ENCODE results near the gene COG7.

Gene COG7

GRCh38 chr16:23469814-23470213, 16.8 kb upstream of the COG7 start:
- H4K20me1 ChIP-seq (ENCODE audit: insufficient read depth, low read length, poor library complexity, severe bottlenecking): no peaks in the 10 kb centered on the region
- H3K9me2 ChIP-seq (replicated peaks; ENCODE audit: low read depth, low read length): no peaks in the 10 kb centered on the region
- no peaks in the 10 kb centered on the region for H3K4me1 ChIP-seq (ENCODE audit: insufficient read depth, low read length, poor library complexity, severe bottlenecking)
- TF ChIP-seq CTCF (conservative IDR thresholded peaks at IDR 0.05; ENCODE audit: low read length) (no peak), EZH2phosphoT487 (IDR thresholded peaks at IDR 0.05; ENCODE audit: borderline replicate concordance) (no peak)
- H3K9me3 ChIP-seq (ENCODE audit: insufficient read depth, low read depth, low read length): no peaks in the 10 kb centered on the region
- H3K36me3 ChIP-seq (ENCODE audit: insufficient read depth, low read length): no peaks in the 10 kb centered on the region
- H3K4me3 ChIP-seq (ENCODE audit: low read length, poor library complexity, severe bottlenecking): no peak overlapping the region
- no peaks in the 10 kb centered on the region for H3K27me3 ChIP-seq (ENCODE audit: insufficient read depth, low read length, poor library complexity, severe bottlenecking)
- no peaks in the 10 kb centered on the region for H3K79me2 ChIP-seq (ENCODE audit: insufficient read depth, low read length)
- no peaks in the 10 kb centered on the region for H3F3A ChIP-seq (ENCODE audit: low read depth)
- no peak overlapping the region for H3K9ac ChIP-seq (ENCODE audit: low read depth, low read length, poor library complexity, severe bottlenecking)
- no peak overlapping the region for H2AFZ ChIP-seq (ENCODE audit: low read length)
- no peak overlapping the region for H3K4me2 ChIP-seq (ENCODE audit: low read depth, low read length, poor library complexity, severe bottlenecking)

- no peak for TF ChIP-seq EZH2phosphoT487 (IDR thresholded peaks at IDR 0.05; ENCODE audit: borderline replicate concordance)
- no peak for TF ChIP-seq CTCF (conservative IDR thresholded peaks at IDR 0.05; ENCODE audit: low read length)
- H3K36me3 ChIP-seq (ENCODE audit: insufficient read depth, low read length): no peaks in the 10 kb centered on the region
- no peak overlapping the region for H3K4me2 ChIP-seq (ENCODE audit: low read depth, low read length, poor library complexity, severe bottlenecking)
- H3K9ac ChIP-seq (ENCODE audit: low read depth, low read length, poor library complexity, severe bottlenecking): no peak overlapping the region
- H2AFZ ChIP-seq (ENCODE audit: low read length): no peak overlapping the region
- H3K9me2 ChIP-seq (replicated peaks; ENCODE audit: low read depth, low read length): no peaks in the 10 kb centered on the region
- H3K4me3 ChIP-seq (ENCODE audit: low read length, poor library complexity, severe bottlenecking): no peak overlapping the region
- H3F3A ChIP-seq (ENCODE audit: low read depth): no peaks in the 10 kb centered on the region
- no peaks in the 10 kb centered on the region for H3K4me1 ChIP-seq (ENCODE audit: insufficient read depth, low read length, poor library complexity, severe bottlenecking)
- no peaks in the 10 kb centered on the region for H3K9me3 ChIP-seq (ENCODE audit: insufficient read depth, low read depth, low read length)
- H3K27me3 ChIP-seq (ENCODE audit: insufficient read depth, low read length, poor library complexity, severe bottlenecking): no peaks in the 10 kb centered on the region
- no peaks in the 10 kb centered on the region for H4K20me1 ChIP-seq (ENCODE audit: insufficient read depth, low read length, poor library complexity, severe bottlenecking)
- H3K79me2 ChIP-seq (ENCODE audit: insufficient read depth, low read length): no peaks in the 10 kb centered on the region
Measured at GRCh38 chr16:23466162-23466885, 13.3 kb upstream of the COG7 start.

DNA sequence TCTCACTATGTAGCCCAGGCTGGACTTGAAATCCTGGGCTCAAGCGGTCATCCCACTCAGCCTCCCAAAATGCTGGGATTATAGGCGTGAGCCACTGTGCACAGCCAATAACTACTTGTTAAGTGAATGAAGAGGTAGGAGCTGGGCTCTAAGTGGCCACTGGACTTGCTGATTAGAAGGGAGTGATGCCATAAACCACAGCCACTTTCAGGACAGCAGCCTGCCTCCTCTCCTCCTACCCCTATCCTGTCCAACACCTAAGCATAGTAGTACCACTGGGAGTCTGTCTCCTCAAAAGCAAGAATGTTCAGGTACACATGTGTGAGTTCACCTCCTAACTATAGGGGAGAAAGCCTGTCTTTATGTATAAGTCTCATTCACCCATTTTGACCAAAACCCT, 12.2 kb upstream of the COG7 start:
- H2AFZ ChIP-seq (ENCODE audit: low read length): no peak overlapping the region
- no peaks in the 10 kb centered on the region for H3K27me3 ChIP-seq (ENCODE audit: insufficient read depth, low read length, poor library complexity, severe bottlenecking)
- H3K4me2 ChIP-seq (ENCODE audit: low read depth, low read length, poor library complexity, severe bottlenecking): no peak overlapping the region
- no peaks in the 10 kb centered on the region for H3K9me3 ChIP-seq (ENCODE audit: insufficient read depth, low read depth, low read length)
- H3K4me1 ChIP-seq (ENCODE audit: insufficient read depth, low read length, poor library complexity, severe bottlenecking): no peaks in the 10 kb centered on the region
- no peak overlapping the region for H3K4me3 ChIP-seq (ENCODE audit: low read length, poor library complexity, severe bottlenecking)
- no peak overlapping the region for H3K9ac ChIP-seq (ENCODE audit: low read depth, low read length, poor library complexity, severe bottlenecking)
- no peaks in the 10 kb centered on the region for H3K79me2 ChIP-seq (ENCODE audit: insufficient read depth, low read length)
- H3F3A ChIP-seq (ENCODE audit: low read depth): no peaks in the 10 kb centered on the region
- TF ChIP-seq EZH2phosphoT487 (IDR thresholded peaks at IDR 0.05; ENCODE audit: borderline replicate concordance) (no peak), CTCF (conservative IDR thresholded peaks at IDR 0.05; ENCODE audit: low read length) (no peak)
- no peaks in the 10 kb centered on the region for H4K20me1 ChIP-seq (ENCODE audit: insufficient read depth, low read length, poor library complexity, severe bottlenecking)
- H3K9me2 ChIP-seq (replicated peaks; ENCODE audit: low read depth, low read length): no peaks in the 10 kb centered on the region
- no peaks in the 10 kb centered on the region for H3K36me3 ChIP-seq (ENCODE audit: insufficient read depth, low read length)

Data from Loucy (cell line).